Upper lobe of right lung (tissue), 1 donor: Measurements from ENCODE around the gene IFNL1. TPM values are rescaled to one million over a fixed set of nuclear protein-coding genes. Genes with fewer than 3 reads are reported as not detected.

Experiments used
- ATAC-seq: fragments of 200-7000 bp; cut with Tn5 transposase; one replicate; pipeline ENCODE4 v1.9.1; 2020; ENCODE audit warnings: mild to moderate bottlenecking, moderate library complexity
- DNase-seq: peaks from one replicate; pipeline ENCODE4 v3.0.0-alpha.2; 2020
- H3K27ac ChIP-seq: fragments of 200-600 bp; one replicate; pipeline ENCODE4 v1.8.0; 2022
- H3K27me3 ChIP-seq: fragments of 200-600 bp; one replicate; pipeline ENCODE4 v1.8.0; 2022; ENCODE audit warnings: mild to moderate bottlenecking
- H3K36me3 ChIP-seq: fragments of 200-600 bp; one replicate; pipeline ENCODE4 v1.8.0; 2022
- H3K4me1 ChIP-seq: fragments of 200-600 bp; one replicate; pipeline ENCODE4 v1.8.0; 2022
- H3K4me3 ChIP-seq: fragments of 200-600 bp; one replicate; pipeline ENCODE4 v1.8.0; 2022; ENCODE audit warnings: mild to moderate bottlenecking
- H3K9me3 ChIP-seq: fragments of 200-600 bp; one replicate; pipeline ENCODE4 v1.8.0; 2022
- intact Hi-C: fragments of 100-400 bp; cut with DNase I; formaldehyde crosslinking; loops from one replicate; pipeline ENCODE4 v1.11.0; 2022
- total RNA-seq: library from RNA; stranded (reverse); fragmentation: NEBNext Ultra II Directional; extraction: Animal tissue kit (Norgen Biotek cat#: 25700); gene quantifications from one replicate; pipeline ENCODE4 v1.2.1, GENCODE V29; 2021
- TF ChIP-seq, protein P1 (sequence below): fragments of 200-600 bp; IDR thresholded peaks from one replicate; pipeline ENCODE4 v1.8.0; 2022; ENCODE audit warnings: antibody characterized with exemption
- donor health status: DM: no; HTN: yes; CAD: no; lungs with severe emphysema.

Gene IFNL1
- total RNA-seq, 1 donor from 2014 or later = not detected

DNA sequence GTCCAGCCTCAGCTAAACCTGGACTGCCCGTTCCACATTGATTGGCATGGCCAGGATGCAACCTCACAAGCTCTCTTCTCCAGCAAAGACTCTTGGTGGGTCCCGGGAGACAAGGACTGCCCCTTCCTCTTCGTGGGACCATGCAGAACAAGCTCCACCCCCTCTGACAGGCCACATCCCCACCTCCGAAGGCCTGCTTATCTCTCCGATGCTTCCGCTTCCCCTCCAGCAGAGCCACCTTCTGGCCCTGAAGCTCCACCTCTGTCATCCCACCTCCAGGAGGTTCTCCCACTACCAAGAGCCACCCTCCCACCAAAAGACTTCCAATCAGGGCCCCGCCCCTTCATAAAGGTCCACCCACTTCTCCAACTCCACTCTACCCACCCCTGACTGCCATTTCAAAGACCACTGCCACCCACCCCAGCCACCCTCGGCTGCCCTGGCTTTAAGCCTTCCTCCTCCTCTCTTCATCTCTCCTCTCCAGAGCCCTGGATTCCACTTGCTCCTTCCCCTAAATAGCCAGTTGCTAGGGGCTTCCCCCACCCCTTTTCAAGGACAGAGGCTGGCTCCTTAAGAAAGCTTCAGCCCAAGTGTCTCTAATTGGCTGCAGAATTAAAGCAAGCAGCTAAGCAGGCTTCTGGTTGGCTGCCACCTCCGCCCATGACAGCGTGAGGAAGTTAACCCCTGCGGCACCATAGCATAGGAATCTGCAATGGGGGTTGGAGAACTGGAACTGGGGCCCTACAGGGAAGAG is 14.5 kb downstream of the IFNL1 start:
- TF ChIP-seq, protein P1, sequence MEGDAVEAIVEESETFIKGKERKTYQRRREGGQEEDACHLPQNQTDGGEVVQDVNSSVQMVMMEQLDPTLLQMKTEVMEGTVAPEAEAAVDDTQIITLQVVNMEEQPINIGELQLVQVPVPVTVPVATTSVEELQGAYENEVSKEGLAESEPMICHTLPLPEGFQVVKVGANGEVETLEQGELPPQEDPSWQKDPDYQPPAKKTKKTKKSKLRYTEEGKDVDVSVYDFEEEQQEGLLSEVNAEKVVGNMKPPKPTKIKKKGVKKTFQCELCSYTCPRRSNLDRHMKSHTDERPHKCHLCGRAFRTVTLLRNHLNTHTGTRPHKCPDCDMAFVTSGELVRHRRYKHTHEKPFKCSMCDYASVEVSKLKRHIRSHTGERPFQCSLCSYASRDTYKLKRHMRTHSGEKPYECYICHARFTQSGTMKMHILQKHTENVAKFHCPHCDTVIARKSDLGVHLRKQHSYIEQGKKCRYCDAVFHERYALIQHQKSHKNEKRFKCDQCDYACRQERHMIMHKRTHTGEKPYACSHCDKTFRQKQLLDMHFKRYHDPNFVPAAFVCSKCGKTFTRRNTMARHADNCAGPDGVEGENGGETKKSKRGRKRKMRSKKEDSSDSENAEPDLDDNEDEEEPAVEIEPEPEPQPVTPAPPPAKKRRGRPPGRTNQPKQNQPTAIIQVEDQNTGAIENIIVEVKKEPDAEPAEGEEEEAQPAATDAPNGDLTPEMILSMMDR = no peak
- Histone ChIP-seq H3K4me1 (no peaks in the 10 kb centered on the region), H3K27me3 (peaks cover 18% of the 10 kb centered on the region), H3K4me3 (no peak overlapping the region), H3K9me3 (no peaks in the 10 kb centered on the region), H3K27ac (no peak overlapping the region), H3K36me3 (no peaks in the 10 kb centered on the region)
- DNase-seq (no peak), ATAC-seq (no peak)
- intact Hi-C loops = no loop called here

DNA sequence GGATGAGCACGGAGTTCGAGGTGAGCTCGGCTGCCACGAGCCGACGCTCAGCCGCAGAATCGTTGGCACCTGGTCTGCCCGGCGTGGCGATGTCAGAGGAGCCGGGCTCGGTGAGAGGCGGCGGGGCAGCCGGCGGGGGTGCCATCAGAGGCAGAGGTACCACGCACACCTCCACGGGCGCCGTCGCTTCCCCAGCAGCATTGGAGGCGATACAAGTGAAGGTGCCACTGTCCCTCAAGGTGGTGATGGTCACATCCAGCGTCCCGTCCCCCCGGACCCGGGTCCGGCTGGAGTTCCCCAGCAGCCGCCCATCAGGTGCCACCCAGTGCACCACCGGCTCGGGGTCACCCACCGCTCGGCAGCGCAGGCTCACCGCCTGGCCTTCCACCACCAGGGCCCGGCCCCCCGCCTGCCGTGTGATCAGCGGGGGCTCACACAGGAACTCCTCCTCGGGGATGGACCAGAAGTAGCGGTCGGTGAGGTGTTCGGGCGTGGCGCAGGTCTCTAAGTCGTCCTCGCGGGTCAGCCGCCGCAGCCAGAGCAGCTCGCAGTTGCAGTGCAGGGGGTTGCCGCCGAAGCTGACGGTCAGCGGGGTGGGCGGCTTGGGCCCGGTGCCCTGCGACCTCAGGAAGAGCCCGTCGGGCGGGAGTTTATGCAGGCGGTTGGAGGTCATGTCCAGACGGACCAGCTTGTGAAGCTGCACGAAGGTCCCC is 18.0 kb downstream of the IFNL1 start:
- TF ChIP-seq, protein P1 = no peak
- Histone ChIP-seq H3K4me3 (no peak overlapping the region), H3K9me3 (no peaks in the 10 kb centered on the region), H3K27me3 (no peaks in the 10 kb centered on the region), H3K27ac (no peak overlapping the region), H3K4me1 (no peaks in the 10 kb centered on the region), H3K36me3 (no peaks in the 10 kb centered on the region)
- intact Hi-C loops = no loop called here
- ATAC-seq = no peak
- DNase-seq = no peak

DNA sequence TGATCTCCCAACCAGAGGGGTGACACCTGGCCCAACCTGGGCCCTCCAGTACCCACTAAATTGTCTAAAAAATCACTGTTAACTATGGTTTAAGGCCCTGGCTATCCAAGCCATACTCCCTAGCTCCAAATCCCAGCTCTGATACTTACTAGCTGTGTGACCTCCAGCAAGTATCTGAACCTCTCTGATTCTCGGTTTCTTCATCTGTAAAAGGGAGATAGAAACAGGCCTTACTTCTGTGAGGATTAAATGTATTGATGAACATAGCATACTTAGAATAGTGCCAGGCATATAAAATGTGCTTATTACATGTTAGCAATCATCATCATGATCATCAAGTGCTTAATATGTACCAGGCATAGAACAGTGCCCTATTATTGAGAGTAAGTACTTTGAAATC is 19.7 kb downstream of the IFNL1 start:
- no peak overlapping the region for H3K4me3 ChIP-seq

DNA sequence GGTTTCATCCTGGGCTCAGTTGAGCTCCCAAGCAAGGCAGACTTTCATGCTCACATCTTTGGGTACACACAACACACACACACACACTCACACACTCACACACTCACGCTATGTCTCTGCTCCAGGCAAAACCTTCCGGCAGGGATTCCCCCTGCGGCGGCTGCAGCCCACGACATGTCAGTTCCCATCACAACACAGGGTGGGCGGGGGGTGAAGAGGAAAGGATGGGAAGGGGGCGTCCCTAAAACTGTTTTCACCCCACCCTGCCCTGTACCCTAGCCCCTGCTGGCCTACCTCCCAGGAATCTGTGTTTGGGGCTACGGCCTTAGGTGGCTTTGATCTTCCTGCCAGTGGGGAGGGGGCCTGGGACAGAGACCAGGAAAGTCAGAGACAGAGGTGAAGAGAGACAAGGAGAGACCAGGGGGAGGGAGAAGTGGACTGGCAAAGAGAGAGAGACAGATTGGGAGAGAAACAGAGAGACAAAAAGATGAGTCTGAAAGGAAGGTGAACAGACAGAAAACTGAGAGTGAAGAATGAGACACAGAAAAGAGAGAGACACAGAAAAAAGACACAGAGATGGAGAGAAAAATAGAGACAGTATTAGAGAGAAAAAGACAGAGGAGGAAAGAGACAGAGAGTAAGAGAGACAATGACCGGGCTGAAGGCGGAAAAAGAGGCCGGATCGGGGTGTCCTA is 20.6 kb downstream of the IFNL1 start:
- intact Hi-C loops = no loop called here
- ATAC-seq = no peak
- Histone ChIP-seq H3K36me3 (no peaks in the 10 kb centered on the region), H3K4me3 (no peak overlapping the region), H3K27me3 (no peaks in the 10 kb centered on the region), H3K27ac (no peak overlapping the region), H3K4me1 (no peaks in the 10 kb centered on the region), H3K9me3 (no peaks in the 10 kb centered on the region)
- no peak for DNase-seq
- TF ChIP-seq, protein P1 = no peak

More for the DNA sequence above, 19.7 kb downstream of the IFNL1 start:
- intact Hi-C loops = no loop called here
- no peaks in the 10 kb centered on the region for H3K36me3 ChIP-seq
- ATAC-seq (no peak), DNase-seq (no peak)
- TF ChIP-seq, protein P1 = no peak
- H3K4me1 ChIP-seq = no peaks in the 10 kb centered on the region
- no peaks in the 10 kb centered on the region for H3K9me3 ChIP-seq
- H3K27ac ChIP-seq = no peak overlapping the region
- H3K27me3 ChIP-seq = no peaks in the 10 kb centered on the region

DNA sequence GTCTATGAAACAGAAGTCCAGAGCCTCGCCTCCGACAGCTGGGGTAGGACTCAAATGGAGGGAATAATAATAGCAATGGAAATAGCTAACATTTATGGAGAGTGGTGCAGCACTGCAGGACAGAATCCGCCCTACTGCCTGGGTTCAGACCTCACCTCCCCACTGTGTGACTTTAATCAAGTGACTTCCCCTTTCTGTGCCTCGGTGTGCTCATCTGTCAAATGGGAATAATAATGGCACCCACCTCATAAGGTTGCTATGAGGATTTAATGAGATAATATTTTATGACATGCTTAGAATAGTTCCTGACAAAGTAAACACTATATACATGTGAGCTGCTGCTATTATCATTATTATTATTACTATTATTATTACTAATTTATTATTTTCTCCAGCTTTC is 21.3 kb downstream of the IFNL1 start:
- H3K4me3 ChIP-seq = no peak overlapping the region
- DNase-seq (no peak), ATAC-seq (no peak)
- TF ChIP-seq, protein P1 = no peak
- no peak overlapping the region for H3K27ac ChIP-seq
- H3K36me3 ChIP-seq = no peaks in the 10 kb centered on the region
- no peaks in the 10 kb centered on the region for H3K27me3 ChIP-seq
- H3K9me3 ChIP-seq = no peaks in the 10 kb centered on the region
- no peaks in the 10 kb centered on the region for H3K4me1 ChIP-seq
- intact Hi-C loops = no loop called here
